Loucy (cell line): ENCODE results near the gene DDIT3.

Source experiments
- H2AFZ ChIP-seq: fragments of 200-600 bp; sonication (generic); 2 replicates; pipeline ENCODE4 v1.6.0; 2016; ENCODE audit warnings: antibody characterized with exemption, mild to moderate bottlenecking, low read length, moderate library complexity
- H3F3A ChIP-seq: fragments of 200-600 bp; 2 replicates; pipeline ENCODE4 v1.6.0; 2016; ENCODE audit warnings: antibody characterized with exemption, low read depth, mild to moderate bottlenecking
- H3K27me3 ChIP-seq: fragments of 200-600 bp; sonication (generic); 2 replicates; pipeline ENCODE4 v1.6.1; 2014; ENCODE audit warnings: low read length, mild to moderate bottlenecking; ENCODE audit not compliant: insufficient read depth, poor library complexity, severe bottlenecking
- H3K36me3 ChIP-seq: fragments of 200-600 bp; sonication (generic); 2 replicates; pipeline ENCODE4 v1.6.1; 2016; ENCODE audit warnings: low read length; ENCODE audit not compliant: insufficient read depth
- H3K4me1 ChIP-seq: fragments of 200-600 bp; sonication (generic); 2 replicates; pipeline ENCODE4 v1.5.1; 2014; ENCODE audit warnings: low read length, mild to moderate bottlenecking; ENCODE audit not compliant: insufficient read depth, poor library complexity, severe bottlenecking
- H3K4me2 ChIP-seq: fragments of 200-600 bp; sonication (generic); 2 replicates; pipeline ENCODE4 v1.6.0; 2014; ENCODE audit warnings: antibody characterized with exemption, low read length, low read depth, mild to moderate bottlenecking; ENCODE audit not compliant: poor library complexity, severe bottlenecking
- H3K4me3 ChIP-seq: fragments of 200-600 bp; sonication (generic); 2 replicates; pipeline ENCODE4 v1.5.1; 2014; ENCODE audit warnings: low read length, mild to moderate bottlenecking, mixed read lengths; ENCODE audit not compliant: poor library complexity, severe bottlenecking
- H3K79me2 ChIP-seq: fragments of 200-600 bp; sonication (generic); 2 replicates; pipeline ENCODE4 v1.6.1; 2014; ENCODE audit warnings: low read length; ENCODE audit not compliant: insufficient read depth
- H3K9ac ChIP-seq: fragments of 200-600 bp; sonication (generic); 2 replicates; pipeline ENCODE4 v1.6.0; 2014; ENCODE audit warnings: mild to moderate bottlenecking, low read depth, low read length, moderate library complexity; ENCODE audit not compliant: poor library complexity, severe bottlenecking
- H3K9me2 ChIP-seq: fragments of 200-600 bp; sonication (generic); replicated peaks from 2 replicates; pipeline ENCODE4 v1.6.1; 2016; ENCODE audit warnings: low read depth, low read length, mixed read lengths
- H3K9me3 ChIP-seq: fragments of 200-600 bp; sonication (generic); 2 replicates; pipeline ENCODE4 v1.6.1; 2014; ENCODE audit warnings: mild to moderate bottlenecking, antibody characterized with exemption, low read length, low read depth; ENCODE audit not compliant: insufficient read depth
- H4K20me1 ChIP-seq: fragments of 200-600 bp; sonication (generic); 2 replicates; pipeline ENCODE4 v1.6.0; 2014; ENCODE audit warnings: antibody characterized with exemption, low read length, mild to moderate bottlenecking; ENCODE audit not compliant: insufficient read depth, poor library complexity, severe bottlenecking
- EZH2phosphoT487 ChIP-seq: fragments of 200-600 bp; IDR thresholded peaks from 2 replicates; pipeline ENCODE4 v1.6.1; 2018; ENCODE audit warnings: antibody characterized with exemption, mild to moderate bottlenecking, moderate library complexity, borderline replicate concordance
- TF ChIP-seq, protein P1 (sequence below): fragments of 200-600 bp; sonication (generic); conservative IDR thresholded peaks from 2 replicates; pipeline ENCODE4 v1.5.1; 2014; ENCODE audit warnings: mild to moderate bottlenecking, antibody characterized with exemption, low read length

The DDIT3 gene

DNA sequence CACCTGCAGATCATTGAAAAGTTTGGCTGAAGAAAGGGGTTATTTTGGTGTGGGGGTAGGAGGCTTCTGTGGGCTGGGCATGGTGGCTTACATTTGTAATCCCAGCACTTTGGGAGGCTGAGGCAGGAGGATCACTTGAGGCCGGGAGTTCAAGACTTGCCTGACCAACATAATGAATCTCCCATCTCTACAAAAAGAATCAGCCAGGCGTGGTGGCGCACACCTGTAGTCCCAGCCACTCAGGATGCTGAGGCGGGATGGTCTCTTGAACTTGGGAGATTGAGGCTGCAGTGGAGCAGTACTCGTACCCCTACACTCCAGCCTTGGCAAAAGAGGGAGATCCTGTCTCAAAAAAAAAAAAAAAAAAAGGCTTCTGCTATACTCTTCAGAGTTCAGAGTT, 7.0 kb downstream of the DDIT3 start:
- H3K36me3 ChIP-seq: peaks cover 89% of the 10 kb centered on the region

DNA sequence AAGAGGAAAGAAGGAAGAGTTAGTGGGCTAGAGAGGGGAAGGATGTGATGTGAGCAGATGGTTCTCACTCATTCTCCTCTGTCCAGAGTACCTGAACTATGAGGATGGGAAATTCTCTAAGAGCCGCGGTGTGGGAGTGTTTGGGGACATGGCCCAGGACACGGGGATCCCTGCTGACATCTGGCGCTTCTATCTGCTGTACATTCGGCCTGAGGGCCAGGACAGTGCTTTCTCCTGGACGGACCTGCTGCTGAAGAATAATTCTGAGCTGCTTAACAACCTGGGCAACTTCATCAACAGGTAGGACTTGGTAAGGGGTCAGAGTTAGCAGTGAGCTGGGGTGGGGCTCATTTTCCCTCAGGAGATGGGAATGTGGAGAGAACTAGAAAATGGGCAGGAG, 7.6 kb downstream of the DDIT3 start:
- Histone ChIP-seq H3K9me2 (no peaks in the 10 kb centered on the region), H3K9me3 (no peaks in the 10 kb centered on the region), H2AFZ (no peak overlapping the region), H3F3A (no peaks in the 10 kb centered on the region; the same call in 1 of the 2 replicates), H4K20me1 (peaks cover 13% of the 10 kb centered on the region), H3K27me3 (no peaks in the 10 kb centered on the region), H3K36me3 (peaks cover 85% of the 10 kb centered on the region), H3K4me3 (no peak overlapping the region), H3K9ac (no peak overlapping the region), H3K4me2 (no peak overlapping the region), H3K4me1 (no peaks in the 10 kb centered on the region), H3K79me2 (0 out of 2 replicates have a peak, but pooled peaks cover 7% of the 10 kb centered on the region)
- no peak for TF ChIP-seq EZH2phosphoT487
- TF ChIP-seq, protein P1, sequence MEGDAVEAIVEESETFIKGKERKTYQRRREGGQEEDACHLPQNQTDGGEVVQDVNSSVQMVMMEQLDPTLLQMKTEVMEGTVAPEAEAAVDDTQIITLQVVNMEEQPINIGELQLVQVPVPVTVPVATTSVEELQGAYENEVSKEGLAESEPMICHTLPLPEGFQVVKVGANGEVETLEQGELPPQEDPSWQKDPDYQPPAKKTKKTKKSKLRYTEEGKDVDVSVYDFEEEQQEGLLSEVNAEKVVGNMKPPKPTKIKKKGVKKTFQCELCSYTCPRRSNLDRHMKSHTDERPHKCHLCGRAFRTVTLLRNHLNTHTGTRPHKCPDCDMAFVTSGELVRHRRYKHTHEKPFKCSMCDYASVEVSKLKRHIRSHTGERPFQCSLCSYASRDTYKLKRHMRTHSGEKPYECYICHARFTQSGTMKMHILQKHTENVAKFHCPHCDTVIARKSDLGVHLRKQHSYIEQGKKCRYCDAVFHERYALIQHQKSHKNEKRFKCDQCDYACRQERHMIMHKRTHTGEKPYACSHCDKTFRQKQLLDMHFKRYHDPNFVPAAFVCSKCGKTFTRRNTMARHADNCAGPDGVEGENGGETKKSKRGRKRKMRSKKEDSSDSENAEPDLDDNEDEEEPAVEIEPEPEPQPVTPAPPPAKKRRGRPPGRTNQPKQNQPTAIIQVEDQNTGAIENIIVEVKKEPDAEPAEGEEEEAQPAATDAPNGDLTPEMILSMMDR: no peak

More for the DNA sequence above, 7.0 kb downstream of the DDIT3 start:
- H2AFZ ChIP-seq: no peak overlapping the region
- no peak overlapping the region for H3K4me2 ChIP-seq
- H4K20me1 ChIP-seq: peaks cover 16% of the 10 kb centered on the region
- peaks cover 3% of the 10 kb centered on the region for H3K4me1 ChIP-seq
- H3K27me3 ChIP-seq: no peaks in the 10 kb centered on the region
- H3K9me2 ChIP-seq: no peaks in the 10 kb centered on the region
- no peak overlapping the region for H3K9ac ChIP-seq
- TF ChIP-seq EZH2phosphoT487: no peak
- TF ChIP-seq, protein P1: no peak
- no peaks in the 10 kb centered on the region for H3K9me3 ChIP-seq
- no peaks in the 10 kb centered on the region; the same call in 1 of the 2 replicates for H3F3A ChIP-seq
- peaks cover 12% of the 10 kb centered on the region for H3K79me2 ChIP-seq
- no peak overlapping the region for H3K4me3 ChIP-seq

DNA sequence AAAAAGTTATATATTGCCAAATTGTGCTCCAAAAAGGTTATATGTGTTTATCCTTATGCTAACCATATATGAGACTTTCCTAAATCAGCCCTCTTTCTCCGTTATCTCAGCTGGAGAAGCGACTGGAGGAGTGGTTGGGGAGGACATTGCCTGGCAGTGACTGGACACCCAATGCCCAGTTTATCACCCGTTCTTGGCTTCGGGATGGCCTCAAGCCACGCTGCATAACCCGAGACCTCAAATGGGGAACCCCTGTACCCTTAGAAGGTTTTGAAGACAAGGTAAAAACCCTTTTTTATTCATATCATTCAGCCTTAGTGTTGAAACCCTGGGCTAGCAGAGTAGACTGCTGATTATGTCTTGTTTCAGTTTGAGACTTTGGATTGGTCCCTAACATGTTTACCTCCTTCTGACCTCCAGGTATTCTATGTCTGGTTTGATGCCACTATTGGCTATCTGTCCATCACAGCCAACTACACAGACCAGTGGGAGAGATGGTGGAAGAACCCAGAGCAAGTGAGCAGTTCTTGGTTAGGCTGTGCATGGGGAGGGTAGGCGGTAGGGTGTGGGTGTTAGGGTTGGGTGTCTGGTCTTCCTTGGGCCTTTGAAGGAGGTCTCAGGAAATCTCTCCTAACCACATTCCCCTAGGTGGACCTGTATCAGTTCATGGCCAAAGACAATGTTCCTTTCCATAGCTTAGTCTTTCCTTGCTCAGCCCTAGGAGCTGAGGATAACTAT, 8.6 kb downstream of the DDIT3 start:
- TF ChIP-seq, protein P1: no peak
- TF ChIP-seq EZH2phosphoT487: no peak

More for the DNA sequence above, 8.6 kb downstream of the DDIT3 start:
- no peaks in the 10 kb centered on the region for H3K79me2 ChIP-seq
- H2AFZ ChIP-seq: no peak overlapping the region
- no peak overlapping the region for H3K4me2 ChIP-seq
- H3K27me3 ChIP-seq: no peaks in the 10 kb centered on the region
- H3K4me3 ChIP-seq: no peak overlapping the region
- H3K4me1 ChIP-seq: no peaks in the 10 kb centered on the region
- no peak overlapping the region for H3K9ac ChIP-seq
- H3F3A ChIP-seq: no peaks in the 10 kb centered on the region; the same call in 1 of the 2 replicates
- H3K9me2 ChIP-seq: no peaks in the 10 kb centered on the region
- H4K20me1 ChIP-seq: peaks cover 7% of the 10 kb centered on the region
- H3K36me3 ChIP-seq: peaks cover 77% of the 10 kb centered on the region
- no peaks in the 10 kb centered on the region for H3K9me3 ChIP-seq
